Activated naive CD4-positive, alpha-beta T cell treated with anti-CD3 and anti-CD28 coated beads, Interleukin-2, amount 50 U/mL, for 24 hours (primary cell): ENCODE results near the gene ARL8B.
"Not testable (repeated sequence)": the region's sequence is repeated elsewhere in the genome, so short reads cannot be mapped to it uniquely, and the experiment has no call there.

ENCODE experiments used
- H3K27ac Mint-ChIP-seq: one replicate; pipeline ENCODE4 v1.8.0; 2021; ENCODE audit warnings: mild to moderate bottlenecking, mixed read lengths
- H3K27me3 Mint-ChIP-seq: one replicate; pipeline ENCODE4 v1.8.0; 2021; ENCODE audit warnings: mixed read lengths
- H3K36me3 Mint-ChIP-seq: one replicate; pipeline ENCODE4 v1.8.0; 2021; ENCODE audit warnings: mixed read lengths
- H3K4me1 Mint-ChIP-seq: one replicate; pipeline ENCODE4 v1.8.0; 2021; ENCODE audit warnings: mixed read lengths
- H3K4me3 Mint-ChIP-seq: one replicate; pipeline ENCODE4 v1.8.0; 2021; ENCODE audit warnings: mild to moderate bottlenecking, mixed read lengths
- H3K9me3 Mint-ChIP-seq: one replicate; pipeline ENCODE4 v1.8.0; 2021; ENCODE audit warnings: mixed read lengths

The ARL8B gene

DNA sequence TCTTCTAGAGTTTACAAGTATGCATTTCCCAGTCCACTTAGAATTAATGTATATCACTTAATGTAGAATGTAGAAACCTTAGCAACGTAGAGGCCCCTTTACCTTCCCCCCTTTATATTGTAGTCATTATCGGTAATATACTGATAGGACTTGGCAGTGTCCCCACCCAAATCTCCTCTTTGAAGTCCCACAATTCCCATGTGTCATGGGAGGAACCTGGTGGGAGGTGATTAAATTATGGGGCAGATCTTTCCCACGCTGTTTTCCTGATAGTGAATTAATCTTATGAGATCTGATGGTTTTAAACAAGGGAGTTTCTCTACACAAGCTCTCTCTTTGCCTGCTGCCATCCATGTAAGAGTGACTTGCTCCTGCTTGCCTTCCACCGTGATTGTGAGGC is 31.0 kb downstream of the ARL8B start:
- H3K9me3 Mint-ChIP-seq, result no peaks in the 10 kb centered on the region
- peaks cover 22% of the 10 kb centered on the region for H3K36me3 Mint-ChIP-seq
- no peaks in the 10 kb centered on the region for H3K27me3 Mint-ChIP-seq
- H3K4me3 Mint-ChIP-seq, result no peak overlapping the region
- no peak overlapping the region for H3K27ac Mint-ChIP-seq
- peaks cover 88% of the 10 kb centered on the region for H3K4me1 Mint-ChIP-seq

DNA sequence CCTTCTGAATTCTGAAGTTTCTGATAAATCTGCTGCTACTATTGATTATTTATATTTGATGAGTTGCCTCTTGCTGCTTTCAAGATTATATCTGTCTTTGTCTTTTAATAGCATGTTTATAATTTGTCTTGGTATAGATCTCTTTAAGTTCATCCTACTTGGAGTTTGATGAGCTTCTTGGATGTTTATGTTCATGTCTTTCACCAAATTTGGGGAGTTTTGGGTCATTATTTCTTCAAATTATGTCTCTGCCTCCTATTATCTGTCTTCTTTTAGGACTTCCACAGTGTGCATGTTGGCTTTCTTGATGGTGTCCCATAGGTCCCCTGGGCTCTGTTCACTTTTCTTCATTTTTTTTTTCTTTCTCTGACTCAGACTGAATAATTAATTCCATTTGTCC is 33.1 kb downstream of the ARL8B start:
- Mint-ChIP-seq H3K27me3 (no peaks in the 10 kb centered on the region), H3K27ac (peak overlapping the region; percentile 1), H3K4me3 (no peak overlapping the region), H3K36me3 (peaks cover 17% of the 10 kb centered on the region), H3K4me1 (peaks cover 79% of the 10 kb centered on the region), H3K9me3 (no peaks in the 10 kb centered on the region)

DNA sequence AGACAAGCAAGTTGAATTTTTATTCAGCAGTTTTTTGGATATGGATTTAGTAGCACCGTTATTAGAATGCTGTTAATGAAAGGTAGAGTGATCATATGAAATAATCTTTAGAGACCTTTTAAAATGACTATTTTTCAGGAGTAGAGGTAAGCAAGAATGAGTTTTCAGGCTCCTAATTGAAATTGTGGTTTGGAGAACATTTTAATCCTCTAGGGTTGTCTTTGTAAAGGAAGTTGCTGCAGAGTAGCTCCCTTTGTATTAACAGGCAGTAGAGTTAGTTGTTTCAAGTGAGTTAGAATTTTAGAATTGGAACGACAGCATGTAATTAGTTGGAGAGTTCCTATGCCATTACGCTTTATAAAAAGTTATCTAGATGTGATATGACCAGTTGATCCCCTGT is 38.2 kb downstream of the ARL8B start:
- H3K4me1 Mint-ChIP-seq, result peaks cover 84% of the 10 kb centered on the region
- no peak overlapping the region for H3K4me3 Mint-ChIP-seq
- H3K27me3 Mint-ChIP-seq, result no peaks in the 10 kb centered on the region
- H3K27ac Mint-ChIP-seq, result peak overlapping the region; percentile 36
- H3K36me3 Mint-ChIP-seq, result peaks cover 2% of the 10 kb centered on the region
- H3K9me3 Mint-ChIP-seq, result no peaks in the 10 kb centered on the region

GRCh38 chr3:5160940-5161858 is 39.1 kb downstream of the ARL8B start:
- Mint-ChIP-seq H3K4me3 (peak overlapping the region; percentile 1), H3K27me3 (no peaks in the 10 kb centered on the region), H3K36me3 (peaks cover 3% of the 10 kb centered on the region), H3K27ac (peak overlapping the region; percentile 20), H3K4me1 (peaks cover 80% of the 10 kb centered on the region), H3K9me3 (no peaks in the 10 kb centered on the region)

DNA sequence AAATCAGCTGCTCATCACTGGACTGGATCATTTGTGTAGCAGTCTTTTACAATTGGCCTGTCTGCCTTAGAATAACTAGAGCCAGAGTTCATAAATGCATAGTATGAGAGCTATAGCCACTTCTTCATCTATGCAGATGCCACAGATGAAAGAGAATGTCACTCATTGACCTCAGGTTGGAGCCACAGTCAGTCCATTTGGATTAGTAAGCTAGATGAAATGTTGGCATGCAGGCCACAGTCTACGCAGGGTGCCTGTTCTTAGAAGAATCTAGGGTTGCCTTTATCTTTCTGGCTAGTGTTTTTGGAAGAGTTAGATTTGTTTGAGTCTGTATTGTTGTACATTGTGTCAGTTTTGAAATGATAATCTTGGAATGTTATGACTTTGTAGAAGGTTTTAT is 40.0 kb downstream of the ARL8B start:
- no peak overlapping the region for H3K4me3 Mint-ChIP-seq
- H3K27ac Mint-ChIP-seq, result peak overlapping the region; percentile 20
- H3K4me1 Mint-ChIP-seq, result peaks cover 81% of the 10 kb centered on the region
- H3K27me3 Mint-ChIP-seq, result no peaks in the 10 kb centered on the region
- peaks cover 3% of the 10 kb centered on the region for H3K36me3 Mint-ChIP-seq
- H3K9me3 Mint-ChIP-seq, result no peaks in the 10 kb centered on the region

- Mint-ChIP-seq H3K36me3 (peaks cover 3% of the 10 kb centered on the region), H3K4me3 (no peak overlapping the region), H3K9me3 (no peaks in the 10 kb centered on the region), H3K4me1 (peaks cover 77% of the 10 kb centered on the region), H3K27ac (no peak overlapping the region), H3K27me3 (no peaks in the 10 kb centered on the region)
Observed at GRCh38 chr3:5165698-5166097, 43.6 kb downstream of the ARL8B start.

- Mint-ChIP-seq H3K9me3 (no peaks in the 10 kb centered on the region), H3K4me3 (no peak overlapping the region), H3K27ac (no peak overlapping the region), H3K4me1 (peaks cover 65% of the 10 kb centered on the region), H3K36me3 (peaks cover 3% of the 10 kb centered on the region), H3K27me3 (no peaks in the 10 kb centered on the region)
Observed at GRCh38 chr3:5166846-5167245, 44.8 kb downstream of the ARL8B start.

GRCh38 chr3:5168110-5168509 is 46.0 kb downstream of the ARL8B start:
- no peak overlapping the region for H3K4me3 Mint-ChIP-seq
- H3K4me1 Mint-ChIP-seq, result peaks cover 56% of the 10 kb centered on the region
- H3K36me3 Mint-ChIP-seq, result peaks cover 5% of the 10 kb centered on the region
- no peaks in the 10 kb centered on the region for H3K9me3 Mint-ChIP-seq
- H3K27ac Mint-ChIP-seq, result no peak overlapping the region
- no peaks in the 10 kb centered on the region for H3K27me3 Mint-ChIP-seq

- peaks cover 40% of the 10 kb centered on the region for H3K4me1 Mint-ChIP-seq
- H3K36me3 Mint-ChIP-seq, result peaks cover 9% of the 10 kb centered on the region
- no peak overlapping the region for H3K27ac Mint-ChIP-seq
- H3K9me3 Mint-ChIP-seq, result no peaks in the 10 kb centered on the region
- H3K27me3 Mint-ChIP-seq, result no peaks in the 10 kb centered on the region
- H3K4me3 Mint-ChIP-seq, result no peak overlapping the region
Observed at GRCh38 chr3:5169807-5170206, 47.7 kb downstream of the ARL8B start.

DNA sequence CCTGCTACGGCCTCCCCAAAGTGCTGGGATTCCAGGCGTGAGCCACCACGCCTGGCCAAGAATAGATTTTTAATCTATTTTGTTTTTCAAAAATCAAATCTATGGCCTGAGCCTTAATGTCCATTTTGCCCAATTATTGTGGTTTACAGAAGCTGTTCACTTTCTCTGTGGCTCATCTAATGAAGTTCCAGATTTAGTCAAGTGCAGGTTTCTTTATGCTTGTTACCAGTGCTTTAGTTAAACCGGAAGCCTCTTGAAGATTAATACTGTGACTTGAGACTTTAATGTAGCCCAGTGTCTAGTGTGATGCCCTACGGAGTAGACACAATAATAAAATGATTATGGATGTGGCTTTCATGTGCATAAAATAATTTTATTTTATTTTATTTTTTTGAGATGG is 48.9 kb downstream of the ARL8B start:
- Mint-ChIP-seq H3K36me3 (peaks cover 7% of the 10 kb centered on the region), H3K4me1 (peaks cover 30% of the 10 kb centered on the region), H3K9me3 (no peaks in the 10 kb centered on the region), H3K4me3 (no peak overlapping the region), H3K27me3 (no peaks in the 10 kb centered on the region), H3K27ac (no peak overlapping the region)

GRCh38 chr3:5172018-5172417 is 49.9 kb downstream of the ARL8B start:
- peaks cover 23% of the 10 kb centered on the region for H3K4me1 Mint-ChIP-seq

GRCh38 chr3:5179036-5179435 is 56.9 kb downstream of the ARL8B start:
- not testable (repeated sequence) for H3K27ac Mint-ChIP-seq, H3K9me3 Mint-ChIP-seq, H3K27me3 Mint-ChIP-seq, H3K4me3 Mint-ChIP-seq
- H3K4me1 Mint-ChIP-seq, result peaks cover 13% of the 10 kb centered on the region
- H3K36me3 Mint-ChIP-seq, result peaks cover 13% of the 10 kb centered on the region

More at GRCh38 chr3:5172018-5172417, 49.9 kb downstream of the ARL8B start:
- H3K4me3 Mint-ChIP-seq, result no peak overlapping the region
- H3K36me3 Mint-ChIP-seq, result peaks cover 6% of the 10 kb centered on the region
- no peaks in the 10 kb centered on the region for H3K27me3 Mint-ChIP-seq
- no peaks in the 10 kb centered on the region for H3K9me3 Mint-ChIP-seq
- H3K27ac Mint-ChIP-seq, result no peak overlapping the region

GRCh38 chr3:5181469-5182141 is 59.5 kb downstream of the ARL8B start:
- H3K27me3 Mint-ChIP-seq, result no peaks in the 10 kb centered on the region
- peaks cover 13% of the 10 kb centered on the region for H3K36me3 Mint-ChIP-seq
- no peak overlapping the region for H3K4me3 Mint-ChIP-seq
- H3K27ac Mint-ChIP-seq, result peak overlapping the region; percentile 68
- peaks cover 22% of the 10 kb centered on the region for H3K4me1 Mint-ChIP-seq
- no peaks in the 10 kb centered on the region for H3K9me3 Mint-ChIP-seq

DNA sequence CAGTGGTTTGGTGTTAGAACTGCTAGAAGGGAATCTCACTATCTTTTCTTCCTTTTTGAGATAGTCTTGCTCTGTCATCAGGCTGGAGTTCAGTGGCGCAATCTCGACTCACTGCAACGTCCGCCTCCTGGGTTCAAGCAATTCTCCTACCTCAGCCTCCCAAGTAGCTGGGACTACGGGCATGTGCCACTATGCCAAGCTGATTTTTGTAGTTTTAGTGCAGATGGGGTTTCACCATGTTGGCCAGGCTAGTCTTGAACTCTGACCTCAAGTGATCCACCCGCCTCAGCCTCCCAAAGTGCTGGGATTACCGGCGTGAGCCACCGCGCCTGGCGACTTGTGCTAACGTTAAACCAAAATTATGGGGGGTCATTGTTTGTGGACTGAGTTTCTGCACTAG is 61.6 kb downstream of the ARL8B start:
- H3K27me3 Mint-ChIP-seq, H3K9me3 Mint-ChIP-seq, H3K4me3 Mint-ChIP-seq, H3K36me3 Mint-ChIP-seq: not testable (repeated sequence)
- peaks cover 28% of the 10 kb centered on the region for H3K4me1 Mint-ChIP-seq
- H3K27ac Mint-ChIP-seq, result peak overlapping the region; percentile 30

DNA sequence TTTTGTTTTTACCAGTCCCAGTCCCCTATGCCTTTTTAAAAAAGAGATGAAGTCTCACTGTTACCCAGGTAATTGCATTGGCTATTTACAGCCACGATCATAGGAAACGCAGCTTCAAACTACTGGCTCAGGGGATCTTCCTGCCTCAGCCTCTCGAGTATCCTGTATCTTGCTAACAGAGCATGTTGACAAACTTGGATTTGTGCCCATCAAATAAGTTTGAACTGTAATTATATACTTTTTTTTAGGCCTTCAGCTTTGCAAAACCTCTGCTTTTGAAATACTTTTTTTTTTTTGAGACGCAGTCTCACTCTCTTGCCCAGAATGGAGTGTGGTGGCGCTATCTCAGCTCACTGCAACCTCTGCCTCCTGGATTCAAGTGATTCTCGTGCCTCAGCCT is 62.4 kb downstream of the ARL8B start:
- H3K27ac Mint-ChIP-seq, result no peak overlapping the region
- peaks cover 28% of the 10 kb centered on the region for H3K4me1 Mint-ChIP-seq
- H3K27me3 Mint-ChIP-seq, result no peaks in the 10 kb centered on the region
- H3K4me3 Mint-ChIP-seq, result no peak overlapping the region
- no peaks in the 10 kb centered on the region for H3K9me3 Mint-ChIP-seq
- H3K36me3 Mint-ChIP-seq, result peaks cover 3% of the 10 kb centered on the region

DNA sequence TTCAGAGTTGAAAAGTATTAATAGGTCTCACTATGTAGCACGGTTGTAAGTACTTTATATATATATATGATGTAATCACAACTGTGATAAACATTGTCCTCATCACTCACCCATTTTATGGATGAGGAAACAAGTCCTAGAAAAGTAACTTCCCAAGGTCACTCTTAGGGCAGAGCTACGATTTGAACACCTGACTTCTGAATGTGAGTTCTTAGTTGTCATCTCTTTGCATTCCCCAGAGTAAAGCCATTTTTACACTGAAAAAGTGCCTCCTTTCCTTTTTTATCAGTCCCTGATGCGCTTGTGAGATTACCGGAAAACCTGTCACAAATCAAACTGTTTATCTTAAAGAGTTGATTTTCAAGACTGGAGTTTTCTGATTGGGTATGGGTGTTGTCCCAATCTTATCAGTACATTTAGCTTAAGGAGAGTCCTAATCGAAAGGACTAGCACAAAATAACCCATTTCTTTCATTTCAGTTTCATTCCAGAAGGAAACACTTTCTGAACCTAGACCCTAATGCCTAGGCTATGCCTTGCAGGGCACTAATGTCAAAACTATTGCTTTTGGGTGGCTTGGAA is 63.1 kb downstream of the ARL8B start:
- Mint-ChIP-seq H3K9me3 (no peaks in the 10 kb centered on the region), H3K4me3 (no peak overlapping the region), H3K36me3 (peaks cover 6% of the 10 kb centered on the region), H3K27ac (no peak overlapping the region), H3K27me3 (no peaks in the 10 kb centered on the region), H3K4me1 (peaks cover 29% of the 10 kb centered on the region)
